Activated CD4-positive, alpha-beta memory T cell treated with anti-CD3 and anti-CD28 coated beads for 36 hours (primary cell): ENCODE measurements around the gene FFAR1. TPM values are rescaled to one million over a fixed set of nuclear protein-coding genes. Genes with fewer than 3 reads are reported as not detected.

ENCODE experiments used
- CTCF ChIA-PET: fragments of 350-600 bp; sonication (Branson Sonifier 250); formaldehyde crosslinking; loops from one replicate; lab custom pipeline; 2021; ENCODE audit warnings: antibody characterized with exemption, inconsistent platforms; lab: Charles Lee
- POLR2A ChIA-PET: fragments of 350-600 bp; sonication (Branson Sonifier 250); formaldehyde crosslinking; loops from one replicate; lab custom pipeline; 2021; ENCODE audit warnings: antibody characterized with exemption; lab: Charles Lee
- DNase-seq: peaks from one replicate; pipeline ENCODE4 v3.0.0-alpha.2; 2020
- H3K27ac Mint-ChIP-seq: one replicate; pipeline ENCODE4 v1.8.0; 2021; ENCODE audit warnings: mixed read lengths
- H3K27me3 Mint-ChIP-seq: one replicate; pipeline ENCODE4 v1.8.0; 2021; ENCODE audit warnings: mixed read lengths
- H3K36me3 Mint-ChIP-seq: one replicate; pipeline ENCODE4 v1.8.0; 2021; ENCODE audit warnings: mixed read lengths
- H3K4me1 Mint-ChIP-seq: one replicate; pipeline ENCODE4 v1.8.0; 2021; ENCODE audit warnings: low read depth, mixed read lengths
- H3K4me3 Mint-ChIP-seq: one replicate; pipeline ENCODE4 v1.8.0; 2021; ENCODE audit warnings: mild to moderate bottlenecking, mixed read lengths
- H3K9me3 Mint-ChIP-seq: one replicate; pipeline ENCODE4 v1.8.0; 2021; ENCODE audit warnings: mixed read lengths
- intact Hi-C: fragments of 100-400 bp; cut with micrococcal nuclease; formaldehyde crosslinking; loops from one replicate; pipeline ENCODE4 v1.15.1; 2023
- total RNA-seq, 2 experiments: library from RNA; stranded (reverse); gene quantifications; one replicate each; pipeline ENCODE4 v1.2.3, GENCODE V29; 2021

Gene FFAR1
- total RNA-seq, 2 experiments from 2014 or later: 0.12 TPM; not detected in 1

DNA sequence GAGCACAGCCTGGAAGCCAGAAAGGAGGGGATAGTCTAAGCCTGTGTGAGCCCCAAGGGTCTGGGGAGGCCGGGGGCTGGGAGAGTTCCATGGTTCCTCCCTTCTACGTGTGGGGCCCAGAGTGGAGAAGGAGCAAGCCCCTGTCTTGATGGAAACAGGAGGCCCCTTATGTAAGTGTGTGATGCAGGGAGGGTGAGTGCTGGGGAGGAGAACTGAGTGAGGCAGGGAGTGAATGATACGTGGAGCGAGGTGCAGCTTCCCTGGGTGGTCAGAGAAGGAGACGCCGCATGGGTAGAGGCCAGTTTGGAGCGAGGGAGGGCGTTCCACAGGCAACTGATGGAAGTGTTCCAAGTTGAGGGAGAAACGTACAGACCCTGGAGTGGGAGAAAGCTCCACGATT lies 39.8 kb upstream of the FFAR1 start:
- CTCF ChIA-PET: interaction anchor here (1.3 kb wide), 1 partner anchor 203 kb away, joined by 4 read pairs; no protein-coding TSS in a partner anchor
- POLR2A ChIA-PET: no interaction called here
- no peak for DNase-seq
- no peaks in the 10 kb centered on the region for H3K4me1 Mint-ChIP-seq
- no peaks in the 10 kb centered on the region for H3K27me3 Mint-ChIP-seq
- no peak overlapping the region for H3K27ac Mint-ChIP-seq
- no peak overlapping the region for H3K4me3 Mint-ChIP-seq
- intact Hi-C loops: no loop called here
- H3K9me3 Mint-ChIP-seq: no peaks in the 10 kb centered on the region
- no peaks in the 10 kb centered on the region for H3K36me3 Mint-ChIP-seq

- ChIA-PET POLR2A (no interaction called here), CTCF (interaction anchor here (1.3 kb wide), 1 partner anchor 202 kb away, joined by 4 read pairs; no protein-coding TSS in a partner anchor)
- no peak overlapping the region for H3K4me3 Mint-ChIP-seq
- no peak for DNase-seq
- no peaks in the 10 kb centered on the region for H3K27me3 Mint-ChIP-seq
- no peaks in the 10 kb centered on the region for H3K4me1 Mint-ChIP-seq
- intact Hi-C loops: no loop called here
- H3K9me3 Mint-ChIP-seq: no peaks in the 10 kb centered on the region
- no peak overlapping the region for H3K27ac Mint-ChIP-seq
- no peaks in the 10 kb centered on the region for H3K36me3 Mint-ChIP-seq
Observed at GRCh38 chr19:35308910-35309309, 38.8 kb upstream of the FFAR1 start.

DNA sequence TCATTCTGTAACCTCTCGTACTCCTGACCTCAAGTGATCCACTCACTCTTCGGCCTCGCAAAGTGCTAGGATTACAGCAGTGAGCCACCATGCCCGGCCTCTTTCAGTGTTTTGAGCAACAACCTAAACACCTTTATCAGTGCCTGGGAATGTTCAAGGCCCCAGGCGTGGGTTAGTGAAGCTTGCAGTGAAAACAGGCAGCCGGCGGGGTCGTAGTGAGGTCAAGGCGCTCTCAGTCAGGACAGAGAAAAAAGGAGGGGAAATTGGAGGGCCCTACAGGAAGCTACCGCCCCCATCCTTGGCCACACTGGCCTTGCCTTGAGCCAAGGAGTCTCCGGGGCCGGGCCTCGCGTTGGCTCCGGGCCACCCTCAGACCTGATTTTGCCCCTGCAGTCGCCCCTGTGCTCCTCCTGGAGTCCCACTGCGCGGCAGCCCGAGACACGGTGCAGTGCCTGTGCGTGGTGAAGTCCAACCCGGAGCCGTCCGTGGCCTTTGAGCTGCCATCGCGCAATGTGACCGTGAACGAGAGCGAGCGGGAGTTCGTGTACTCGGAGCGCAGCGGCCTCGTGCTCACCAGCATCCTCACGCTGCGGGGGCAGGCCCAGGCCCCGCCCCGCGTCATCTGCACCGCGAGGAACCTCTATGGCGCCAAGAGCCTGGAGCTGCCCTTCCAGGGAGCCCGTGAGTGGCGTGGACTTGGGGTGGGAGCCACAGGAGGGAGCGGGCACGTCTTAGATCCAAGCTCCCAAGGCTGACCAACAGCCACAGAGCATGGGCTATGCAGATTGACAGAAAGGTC lies 38.0 kb upstream of the FFAR1 start:
- Mint-ChIP-seq H3K4me3 (no peak overlapping the region), H3K27me3 (no peaks in the 10 kb centered on the region), H3K27ac (no peak overlapping the region), H3K4me1 (no peaks in the 10 kb centered on the region), H3K9me3 (no peaks in the 10 kb centered on the region), H3K36me3 (no peaks in the 10 kb centered on the region)
- CTCF ChIA-PET: interaction anchor here (0.5 kb wide), 1 partner anchor 76 kb away, joined by 3 read pairs; no protein-coding TSS in a partner anchor
- intact Hi-C loops: no loop called here
- no peak for DNase-seq
- POLR2A ChIA-PET: no interaction called here

DNA sequence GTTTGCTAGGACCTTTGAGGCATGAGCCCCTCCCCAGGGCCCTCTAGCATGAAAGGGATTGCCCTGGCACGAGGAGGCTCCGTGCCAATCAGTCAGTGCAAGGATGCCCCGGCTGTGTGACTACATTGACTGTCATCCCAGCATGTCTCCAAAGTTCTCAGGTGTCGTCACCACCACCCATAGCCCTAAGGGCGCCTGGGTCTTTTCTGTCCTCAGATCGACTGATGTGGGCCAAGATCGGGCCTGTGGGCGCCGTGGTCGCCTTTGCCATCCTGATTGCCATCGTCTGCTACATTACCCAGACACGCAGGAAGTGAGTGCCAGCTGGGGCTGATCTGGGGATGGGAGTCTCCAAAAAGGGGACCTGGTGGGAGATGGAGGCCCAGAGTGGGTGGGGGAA lies 37.4 kb upstream of the FFAR1 start:
- no peaks in the 10 kb centered on the region for H3K36me3 Mint-ChIP-seq
- H3K27me3 Mint-ChIP-seq: no peaks in the 10 kb centered on the region
- H3K9me3 Mint-ChIP-seq: no peaks in the 10 kb centered on the region
- H3K27ac Mint-ChIP-seq: no peak overlapping the region
- H3K4me3 Mint-ChIP-seq: no peak overlapping the region
- ChIA-PET POLR2A (no interaction called here), CTCF (no interaction called here)
- intact Hi-C loops: no loop called here
- no peaks in the 10 kb centered on the region for H3K4me1 Mint-ChIP-seq
- no peak for DNase-seq

GRCh38 chr19:35310811-35311465 lies 36.8 kb upstream of the FFAR1 start:
- Mint-ChIP-seq H3K27me3 (no peaks in the 10 kb centered on the region), H3K4me1 (no peaks in the 10 kb centered on the region), H3K36me3 (no peaks in the 10 kb centered on the region), H3K27ac (no peak overlapping the region), H3K9me3 (no peaks in the 10 kb centered on the region), H3K4me3 (no peak overlapping the region)
- intact Hi-C loops: no loop called here
- CTCF ChIA-PET: no interaction called here
- DNase-seq: no peak
- POLR2A ChIA-PET: no interaction called here

- no peak for DNase-seq
- Mint-ChIP-seq H3K27me3 (no peaks in the 10 kb centered on the region), H3K9me3 (no peaks in the 10 kb centered on the region), H3K36me3 (no peaks in the 10 kb centered on the region), H3K4me1 (no peaks in the 10 kb centered on the region), H3K27ac (no peak overlapping the region), H3K4me3 (no peak overlapping the region)
- CTCF ChIA-PET: interaction anchor here (1.9 kb wide), 1 partner anchor 183 kb away, joined by 6 read pairs; no protein-coding TSS in a partner anchor
- intact Hi-C loops: no loop called here
- POLR2A ChIA-PET: no interaction called here
Observed at GRCh38 chr19:35311901-35312665, 35.6 kb upstream of the FFAR1 start.

- intact Hi-C loops: no loop called here
- CTCF ChIA-PET: interaction anchor here (1.3 to 1.9 kb wide), 2 partner anchors 19 to 182 kb away, joined by 4 to 6 read pairs; no protein-coding TSS in a partner anchor
- Mint-ChIP-seq H3K27ac (no peak overlapping the region), H3K27me3 (no peaks in the 10 kb centered on the region), H3K4me1 (peaks cover 2% of the 10 kb centered on the region), H3K9me3 (no peaks in the 10 kb centered on the region), H3K4me3 (no peak overlapping the region), H3K36me3 (no peaks in the 10 kb centered on the region)
- POLR2A ChIA-PET: no interaction called here
- DNase-seq: no peak
Observed at GRCh38 chr19:35313587-35313986, 34.1 kb upstream of the FFAR1 start.

DNA sequence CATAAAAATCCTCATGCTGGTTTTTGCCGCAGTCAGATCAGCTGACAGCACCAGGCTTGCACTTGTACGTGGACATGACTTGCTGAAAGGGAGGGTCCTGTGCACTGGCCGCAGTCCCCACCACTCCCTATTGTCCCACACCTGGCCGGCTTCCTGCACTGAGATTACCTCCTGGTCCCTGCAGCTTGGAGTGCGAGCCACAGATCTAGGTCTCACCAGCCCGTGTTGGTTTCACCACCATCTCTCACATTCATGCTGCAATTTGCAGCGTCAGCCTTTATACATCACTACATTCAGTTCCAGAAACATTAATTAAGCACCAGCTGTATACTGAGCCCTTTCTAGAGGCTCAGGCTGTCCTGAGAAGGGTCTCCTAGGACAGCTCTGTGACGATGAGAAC lies 33.7 kb upstream of the FFAR1 start:
- ChIA-PET CTCF (interaction anchor here (1.3 to 1.9 kb wide), 2 partner anchors 19 to 181 kb away, joined by 4 to 6 read pairs; no protein-coding TSS in a partner anchor), POLR2A (no interaction called here)
- intact Hi-C loops: no loop called here
- no peaks in the 10 kb centered on the region for H3K27me3 Mint-ChIP-seq
- H3K27ac Mint-ChIP-seq: no peak overlapping the region
- no peaks in the 10 kb centered on the region for H3K9me3 Mint-ChIP-seq
- DNase-seq: no peak
- peaks cover 7% of the 10 kb centered on the region for H3K4me1 Mint-ChIP-seq
- H3K4me3 Mint-ChIP-seq: no peak overlapping the region
- H3K36me3 Mint-ChIP-seq: no peaks in the 10 kb centered on the region

DNA sequence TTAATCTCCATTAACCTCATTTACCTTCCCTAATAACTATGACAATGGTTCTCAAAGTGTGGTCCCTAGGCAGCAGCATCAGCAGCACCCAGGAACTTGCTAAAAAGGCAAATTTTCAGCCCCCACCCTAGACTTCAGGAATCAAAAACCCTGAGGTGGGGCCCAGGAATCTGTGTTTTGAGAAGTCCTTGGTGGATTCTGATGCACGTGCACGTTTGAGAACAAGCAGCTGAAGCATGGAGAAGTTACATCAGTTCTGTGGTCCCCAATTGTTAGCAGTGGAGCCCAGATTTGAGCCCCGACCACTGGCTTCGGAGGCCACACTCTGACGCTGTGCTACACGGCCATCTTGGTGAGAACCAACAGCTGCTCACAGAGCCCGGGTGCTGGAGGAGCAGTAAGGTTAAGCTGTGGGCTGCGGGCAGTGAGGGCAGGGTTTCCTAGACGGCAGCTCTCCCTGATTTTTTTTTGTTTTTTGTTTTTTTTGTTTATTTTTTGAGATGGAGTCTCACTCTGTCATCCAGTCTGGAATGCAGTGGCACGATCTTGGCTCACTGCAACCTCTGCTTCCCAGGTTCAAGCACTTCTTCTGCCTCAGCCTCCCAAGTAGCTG lies 32.7 kb upstream of the FFAR1 start:
- no peak overlapping the region for H3K4me3 Mint-ChIP-seq
- POLR2A ChIA-PET: no interaction called here

DNA sequence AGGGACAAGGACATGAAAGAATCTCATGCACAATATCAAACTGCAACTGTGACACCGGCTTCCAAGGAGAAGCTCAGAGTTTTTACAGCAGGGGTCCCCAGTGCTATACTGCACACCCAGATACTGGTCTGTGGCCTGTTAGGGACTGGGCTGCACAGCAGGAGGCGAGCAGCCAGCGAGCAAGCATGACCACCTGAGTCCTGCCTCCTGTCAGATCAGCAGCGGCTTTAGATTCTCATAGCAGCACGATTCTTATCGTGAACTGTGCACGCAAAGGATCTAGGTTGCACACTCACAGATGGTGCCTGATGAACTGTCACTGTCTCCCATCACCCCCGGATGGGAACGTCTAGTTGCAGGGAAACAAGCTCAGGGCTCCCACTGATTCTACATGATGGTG lies 31.8 kb upstream of the FFAR1 start:
- H3K36me3 Mint-ChIP-seq: no peaks in the 10 kb centered on the region
- CTCF ChIA-PET: no interaction called here

More for the DNA sequence above, 32.7 kb upstream of the FFAR1 start:
- Mint-ChIP-seq H3K36me3 (no peaks in the 10 kb centered on the region), H3K9me3 (no peaks in the 10 kb centered on the region), H3K27me3 (no peaks in the 10 kb centered on the region), H3K27ac (no peak overlapping the region), H3K4me1 (peaks cover 7% of the 10 kb centered on the region)
- no peak for DNase-seq
- CTCF ChIA-PET: no interaction called here
- intact Hi-C loops: no loop called here

DNA sequence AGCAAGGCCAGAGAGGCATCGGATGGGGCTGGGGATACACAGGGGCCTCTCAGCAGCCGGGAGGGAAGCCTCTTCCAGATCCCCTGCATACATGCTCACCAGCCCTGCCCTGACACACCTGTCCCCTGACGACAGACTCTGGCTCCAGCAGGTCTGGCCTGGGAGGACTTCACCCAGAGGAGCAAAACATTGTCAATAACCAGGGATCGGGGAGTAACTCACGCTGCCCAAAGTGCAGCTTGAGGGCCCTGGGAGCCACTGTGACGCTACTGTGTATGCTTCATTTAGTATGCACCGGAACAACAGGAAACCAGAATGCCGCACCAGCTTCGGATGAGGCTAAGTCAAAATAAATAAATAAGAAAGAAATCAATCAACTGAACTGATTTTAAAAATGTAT lies 31.1 kb upstream of the FFAR1 start:
- no peak for DNase-seq
- no peaks in the 10 kb centered on the region for H3K9me3 Mint-ChIP-seq
- no peaks in the 10 kb centered on the region for H3K27me3 Mint-ChIP-seq
- H3K36me3 Mint-ChIP-seq: no peaks in the 10 kb centered on the region
- ChIA-PET CTCF (no interaction called here), POLR2A (no interaction called here)
- H3K4me1 Mint-ChIP-seq: peaks cover 7% of the 10 kb centered on the region
- intact Hi-C loops: no loop called here
- no peak overlapping the region for H3K4me3 Mint-ChIP-seq
- no peak overlapping the region for H3K27ac Mint-ChIP-seq

More for the DNA sequence above, 31.8 kb upstream of the FFAR1 start:
- Mint-ChIP-seq H3K27me3 (no peaks in the 10 kb centered on the region), H3K9me3 (no peaks in the 10 kb centered on the region), H3K27ac (no peak overlapping the region), H3K4me1 (peaks cover 7% of the 10 kb centered on the region), H3K4me3 (no peak overlapping the region)
- POLR2A ChIA-PET: no interaction called here
- no peak for DNase-seq
- intact Hi-C loops: no loop called here
